ENCODE results near the gene ITGA11.

ITGA11 gene

GRCh38 chr15:68272721-68273271, 159.2 kb downstream of the ITGA11 start:
- DNase-seq (ENCODE audit: low read depth, low spot score), result no peak

- DNase-seq (ENCODE audit: low read depth, low spot score), result no peak
Measured at GRCh38 chr15:68271854-68272471, 160.0 kb downstream of the ITGA11 start.

- no peak for DNase-seq (ENCODE audit: low read depth, low spot score)
Measured at GRCh38 chr15:68268405-68268804, 163.6 kb downstream of the ITGA11 start.

- no peak for DNase-seq (ENCODE audit: low read depth, low spot score)
Measured at GRCh38 chr15:68265674-68266073, 166.3 kb downstream of the ITGA11 start.

GRCh38 chr15:68265081-68265480, 166.9 kb downstream of the ITGA11 start:
- DNase-seq (ENCODE audit: low read depth, low spot score), result no peak

- DNase-seq (ENCODE audit: low read depth, low spot score), result no peak
Measured at GRCh38 chr15:68264282-68264681, 167.7 kb downstream of the ITGA11 start.

GRCh38 chr15:68262514-68263356, 169.2 kb downstream of the ITGA11 start:
- no peak for DNase-seq (ENCODE audit: low read depth, low spot score)

- no peak for DNase-seq (ENCODE audit: low read depth, low spot score)
Measured at GRCh38 chr15:68261980-68262379, 170.0 kb downstream of the ITGA11 start.

- DNase-seq (ENCODE audit: low read depth, low spot score), result no peak
Measured at GRCh38 chr15:68261241-68261640, 170.7 kb downstream of the ITGA11 start.

- DNase-seq (ENCODE audit: low read depth, low spot score), result no peak
Measured at GRCh38 chr15:68259883-68260282, 172.1 kb downstream of the ITGA11 start.

GRCh38 chr15:68258692-68259091, 173.3 kb downstream of the ITGA11 start:
- DNase-seq (ENCODE audit: low read depth, low spot score), result no peak

- no peak for DNase-seq (ENCODE audit: low read depth, low spot score)
Measured at GRCh38 chr15:68256675-68257450, 175.1 kb downstream of the ITGA11 start.

- no peak for DNase-seq (ENCODE audit: low read depth, low spot score)
Measured at GRCh38 chr15:68252925-68253534, 178.9 kb downstream of the ITGA11 start.

GRCh38 chr15:68249058-68249713, 182.8 kb downstream of the ITGA11 start:
- DNase-seq (ENCODE audit: low read depth, low spot score), result no peak
